ENCODE data around the gene ZNF787.
A peak's percentile ranks its signal among the peaks of the same experiment; 100 is the strongest.

Gene ZNF787

GRCh38 chr19:56084835-56085536 lies 36.1 kb downstream of the ZNF787 start:
- no peak for DNase-seq

GRCh38 chr19:56083668-56084067 lies 37.4 kb downstream of the ZNF787 start:
- DNase-seq: no peak

- DNase-seq: peak; percentile 65
Measured at GRCh38 chr19:56080669-56081401, 40.3 kb downstream of the ZNF787 start.

GRCh38 chr19:56079609-56080008 lies 41.5 kb downstream of the ZNF787 start:
- no peak for DNase-seq

GRCh38 chr19:56076498-56076897 lies 44.6 kb downstream of the ZNF787 start:
- DNase-seq: peak; percentile 38

GRCh38 chr19:56071151-56071550 lies 49.9 kb downstream of the ZNF787 start:
- DNase-seq: no peak

- DNase-seq: no peak
Measured at GRCh38 chr19:56069642-56070041, 51.5 kb downstream of the ZNF787 start.

- peak; percentile 60 for DNase-seq
Measured at GRCh38 chr19:56066152-56067023, 54.7 kb downstream of the ZNF787 start.

- DNase-seq: no peak
Measured at GRCh38 chr19:56053596-56053995, 67.5 kb downstream of the ZNF787 start.

All from activated gamma-delta T cell treated with Interleukin-2 at 50 U/mL for 16 hours (primary cell).